ENCODE data around the gene ATP8A2.

Gene ATP8A2

GRCh38 chr13:25625414-25625813, 253.6 kb downstream of the ATP8A2 start:
- DNase-seq (ENCODE audit: low read depth in 2 of 2) = no peak

GRCh38 chr13:25630329-25630900, 258.6 kb downstream of the ATP8A2 start:
- DNase-seq (ENCODE audit: low read depth in 2 of 2) = no peak

GRCh38 chr13:25632166-25632888, 260.6 kb downstream of the ATP8A2 start:
- no peak for DNase-seq (ENCODE audit: low read depth in 2 of 2)

- no peak for DNase-seq (ENCODE audit: low read depth in 2 of 2)
Measured at GRCh38 chr13:25633093-25633492, 261.3 kb downstream of the ATP8A2 start.

- DNase-seq (ENCODE audit: low read depth in 2 of 2) = no peak
Measured at GRCh38 chr13:25645681-25646080, 273.9 kb downstream of the ATP8A2 start.

GRCh38 chr13:25649001-25649633, 277.3 kb downstream of the ATP8A2 start:
- DNase-seq (ENCODE audit: low read depth in 2 of 2) = no peak

- DNase-seq (ENCODE audit: low read depth in 2 of 2) = no peak
Measured at GRCh38 chr13:25652764-25653163, 281.0 kb downstream of the ATP8A2 start.

- no peak for DNase-seq (ENCODE audit: low read depth in 2 of 2)
Measured at GRCh38 chr13:25654322-25654721, 282.5 kb downstream of the ATP8A2 start.

- no peak for DNase-seq (ENCODE audit: low read depth in 2 of 2)
Measured at GRCh38 chr13:25657157-25657556, 285.4 kb downstream of the ATP8A2 start.

GRCh38 chr13:25659091-25659795, 287.5 kb downstream of the ATP8A2 start:
- no peak for DNase-seq (ENCODE audit: low read depth in 2 of 2)

- no peak for DNase-seq (ENCODE audit: low read depth in 2 of 2)
Measured at GRCh38 chr13:25660996-25661395, 289.2 kb downstream of the ATP8A2 start.

- no peak for DNase-seq (ENCODE audit: low read depth in 2 of 2)
Measured at GRCh38 chr13:25662516-25662915, 290.7 kb downstream of the ATP8A2 start.

- DNase-seq (ENCODE audit: low read depth in 2 of 2) = no peak
Measured at GRCh38 chr13:25668345-25668744, 296.6 kb downstream of the ATP8A2 start.

- no peak for DNase-seq (ENCODE audit: low read depth in 2 of 2)
Measured at GRCh38 chr13:25673711-25674110, 301.9 kb downstream of the ATP8A2 start.

- DNase-seq (ENCODE audit: low read depth in 2 of 2) = no peak
Measured at GRCh38 chr13:25674371-25674770, 302.6 kb downstream of the ATP8A2 start.

- DNase-seq (ENCODE audit: low read depth in 2 of 2) = no peak
Measured at GRCh38 chr13:25675060-25675459, 303.3 kb downstream of the ATP8A2 start.

GRCh38 chr13:25677956-25678355, 306.2 kb downstream of the ATP8A2 start:
- no peak for DNase-seq (ENCODE audit: low read depth in 2 of 2)

GRCh38 chr13:25678398-25678797, 306.6 kb downstream of the ATP8A2 start:
- DNase-seq (ENCODE audit: low read depth in 2 of 2) = no peak

GRCh38 chr13:25679159-25679558, 307.4 kb downstream of the ATP8A2 start:
- DNase-seq (ENCODE audit: low read depth in 2 of 2) = no peak

- DNase-seq (ENCODE audit: low read depth in 2 of 2) = no peak
Measured at GRCh38 chr13:25679936-25680335, 308.2 kb downstream of the ATP8A2 start.

GRCh38 chr13:25682276-25682675, 310.5 kb downstream of the ATP8A2 start:
- DNase-seq (ENCODE audit: low read depth in 2 of 2) = no peak

- DNase-seq (ENCODE audit: low read depth in 2 of 2) = no peak
Measured at GRCh38 chr13:25683056-25683455, 311.3 kb downstream of the ATP8A2 start.

Data from stimulated activated CD4-positive, alpha-beta T cell treated with anti-CD3 and anti-CD28 coated beads, Interleukin-12 subunit alpha, Interleukin-12 subunit beta, amount 100 ng/mL, for 24 hours (primary cell).